ENCODE measurements around the gene MYD88. TPM values are rescaled to one million over a fixed set of nuclear protein-coding genes. Genes with fewer than 3 reads are reported as not detected.
"Not testable (repeated sequence)": the region's sequence is repeated elsewhere in the genome, so short reads cannot be mapped to it uniquely, and the experiment has no call there.

Gene MYD88
- total RNA-seq, 1 experiment from 2014 or later: 5.2 TPM

DNA sequence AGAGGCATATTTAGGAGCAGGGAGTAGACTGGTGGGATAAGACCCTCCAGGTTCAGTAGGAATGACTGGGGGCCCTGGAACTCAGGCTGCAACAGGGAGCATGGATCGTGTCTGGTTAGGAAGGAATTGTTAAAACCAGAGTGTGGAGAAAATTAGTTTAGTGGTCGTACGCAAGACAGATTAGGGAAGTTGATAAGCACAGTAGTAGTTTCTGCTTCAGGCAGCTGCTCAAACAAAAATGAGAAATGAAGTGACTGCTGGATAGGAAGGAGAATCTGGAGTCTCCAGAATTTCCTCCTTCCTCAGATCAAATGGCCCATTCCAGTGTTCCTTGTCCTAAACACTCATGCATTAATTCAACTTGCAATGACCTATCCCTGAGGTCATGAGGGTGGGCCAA is 11.2 kb downstream of the MYD88 start:
- H3K36me3 ChIP-seq: no peaks in the 10 kb centered on the region
- no peak for DNase-seq (ENCODE audit: low read depth in 1 of 2, low spot score in 2 of 2)
- no peak overlapping the region for H3K27ac ChIP-seq
- H3K9me3 ChIP-seq (replicated peaks): no peaks in the 10 kb centered on the region
- no peaks in the 10 kb centered on the region for H3K27me3 ChIP-seq (replicated peaks)
- H3K4me1 ChIP-seq (replicated peaks): no peaks in the 10 kb centered on the region
- H3K4me3 ChIP-seq: no peak overlapping the region

DNA sequence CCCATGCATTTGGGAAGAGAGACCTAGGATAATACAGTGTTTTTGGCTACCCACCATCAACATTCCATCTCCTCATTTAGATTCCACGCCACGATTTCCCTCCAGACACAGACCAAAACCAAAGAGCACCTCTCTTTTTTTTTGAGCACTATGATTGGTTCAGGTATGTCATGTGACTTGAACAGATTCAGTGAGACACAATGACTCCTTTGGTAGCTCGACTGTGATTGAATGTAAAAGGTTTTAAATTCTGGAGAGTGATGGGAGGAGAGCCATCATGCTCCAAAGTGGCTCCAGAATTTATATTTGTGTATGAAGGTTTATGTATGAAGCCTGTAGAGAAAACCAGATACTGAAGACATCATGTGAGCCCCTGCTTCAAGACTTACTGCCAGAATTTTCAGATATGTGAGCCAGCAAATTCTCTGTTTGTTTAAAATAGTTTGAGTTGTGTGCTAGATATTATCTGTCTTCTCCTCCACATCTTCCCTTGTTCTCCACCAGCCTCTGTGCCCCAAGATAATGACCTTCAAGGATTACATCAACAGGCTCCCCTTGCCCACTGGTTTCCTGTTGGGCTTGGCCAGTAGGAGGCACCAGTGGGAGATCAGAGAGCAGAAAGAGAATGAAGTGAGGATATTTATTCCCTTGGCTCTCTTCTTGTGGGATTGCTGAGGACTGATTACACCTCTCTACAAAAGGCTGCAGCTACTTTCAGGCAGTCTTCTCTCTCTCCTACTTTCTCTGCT is 12.5 kb downstream of the MYD88 start:
- no peak overlapping the region for H3K4me3 ChIP-seq
- no peak overlapping the region for H3K27ac ChIP-seq
- no peak for DNase-seq (ENCODE audit: low read depth in 1 of 2, low spot score in 2 of 2)
- no peaks in the 10 kb centered on the region for H3K27me3 ChIP-seq (replicated peaks)
- H3K9me3 ChIP-seq (replicated peaks): no peaks in the 10 kb centered on the region
- H3K4me1 ChIP-seq (replicated peaks): no peaks in the 10 kb centered on the region
- no peaks in the 10 kb centered on the region for H3K36me3 ChIP-seq

DNA sequence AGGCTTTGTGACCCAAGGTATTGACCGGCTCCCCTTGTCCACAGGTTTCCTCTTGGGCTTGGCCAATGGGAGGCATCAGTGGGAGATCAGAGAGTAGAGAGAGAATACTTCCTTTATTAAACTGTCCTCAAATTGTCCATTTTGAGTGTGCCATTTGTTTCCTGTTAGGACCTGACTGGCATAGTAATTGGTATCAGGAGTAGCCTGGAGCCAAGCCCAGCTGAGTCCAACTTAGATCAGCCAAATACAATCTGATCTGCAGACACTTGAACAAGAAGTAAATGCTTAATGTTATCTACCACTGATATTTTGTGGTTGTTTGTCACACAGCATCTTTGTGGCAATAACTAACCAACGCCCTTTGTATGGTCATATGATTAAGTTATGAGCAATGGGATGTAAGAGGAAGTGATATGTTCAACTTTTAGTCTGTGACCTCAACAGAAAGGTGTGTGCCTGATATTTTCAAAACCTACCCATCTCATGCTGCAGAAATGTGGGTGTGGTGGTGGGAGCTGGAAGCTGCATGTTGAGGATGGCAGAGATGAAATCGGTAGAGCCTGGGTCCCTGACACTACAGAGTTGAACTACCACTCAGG is 13.3 kb downstream of the MYD88 start:
- H3K9me3 ChIP-seq (replicated peaks): no peaks in the 10 kb centered on the region
- H3K4me3 ChIP-seq: no peak overlapping the region
- no peak for DNase-seq (ENCODE audit: low read depth in 1 of 2, low spot score in 2 of 2)
- no peaks in the 10 kb centered on the region for H3K36me3 ChIP-seq
- H3K4me1 ChIP-seq (replicated peaks): no peaks in the 10 kb centered on the region
- no peaks in the 10 kb centered on the region for H3K27me3 ChIP-seq (replicated peaks)
- H3K27ac ChIP-seq: no peak overlapping the region

DNA sequence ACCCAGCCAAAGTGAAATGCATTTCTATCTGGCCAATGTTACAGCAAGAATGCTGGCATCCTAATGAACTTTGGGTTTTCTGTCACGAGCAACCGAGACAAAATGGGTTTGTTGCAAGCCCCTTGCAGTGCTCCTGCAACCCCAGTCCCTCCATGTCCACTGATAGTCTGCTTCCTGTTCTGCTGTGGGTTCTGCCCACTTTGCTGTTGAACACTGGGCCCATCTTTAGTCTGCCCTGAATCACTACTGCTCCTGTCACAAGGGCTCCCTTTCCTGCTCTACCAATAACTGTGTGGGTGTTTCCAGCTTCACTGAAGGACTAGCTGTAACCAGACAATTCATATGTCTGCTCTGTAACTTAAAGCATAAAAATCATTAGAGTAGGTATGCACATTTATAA is 14.1 kb downstream of the MYD88 start:
- Histone ChIP-seq H3K27ac (no peak overlapping the region), H3K27me3 (replicated peaks) (no peaks in the 10 kb centered on the region), H3K4me3 (no peak overlapping the region), H3K9me3 (replicated peaks) (no peaks in the 10 kb centered on the region), H3K4me1 (replicated peaks) (no peaks in the 10 kb centered on the region), H3K36me3 (no peaks in the 10 kb centered on the region)
- no peak for DNase-seq (ENCODE audit: low read depth in 1 of 2, low spot score in 2 of 2)

DNA sequence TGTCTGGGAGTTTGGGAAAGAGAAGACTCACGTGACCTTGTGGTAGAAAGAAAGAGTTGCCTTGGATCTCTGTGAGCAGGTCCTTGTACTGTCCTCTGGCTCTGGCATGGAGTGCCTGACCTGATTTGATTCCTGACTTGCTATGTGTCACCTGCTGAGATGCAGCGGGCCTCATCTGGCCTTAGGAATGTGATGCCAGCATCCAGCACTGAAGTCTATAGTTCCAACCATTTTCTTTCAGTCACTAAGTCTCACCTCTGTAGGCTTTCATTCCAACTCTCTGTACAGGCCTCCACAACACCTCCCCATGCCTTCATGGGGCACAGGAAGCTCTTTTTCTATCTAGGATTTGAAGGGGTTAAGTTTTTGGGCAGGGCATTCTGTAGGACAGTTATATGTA is 14.8 kb downstream of the MYD88 start:
- Histone ChIP-seq H3K27ac (no peak overlapping the region), H3K9me3 (replicated peaks) (no peaks in the 10 kb centered on the region), H3K4me3 (no peak overlapping the region), H3K36me3 (no peaks in the 10 kb centered on the region), H3K27me3 (replicated peaks) (no peaks in the 10 kb centered on the region), H3K4me1 (replicated peaks) (no peaks in the 10 kb centered on the region)
- DNase-seq (ENCODE audit: low read depth in 1 of 2, low spot score in 2 of 2): no peak

DNA sequence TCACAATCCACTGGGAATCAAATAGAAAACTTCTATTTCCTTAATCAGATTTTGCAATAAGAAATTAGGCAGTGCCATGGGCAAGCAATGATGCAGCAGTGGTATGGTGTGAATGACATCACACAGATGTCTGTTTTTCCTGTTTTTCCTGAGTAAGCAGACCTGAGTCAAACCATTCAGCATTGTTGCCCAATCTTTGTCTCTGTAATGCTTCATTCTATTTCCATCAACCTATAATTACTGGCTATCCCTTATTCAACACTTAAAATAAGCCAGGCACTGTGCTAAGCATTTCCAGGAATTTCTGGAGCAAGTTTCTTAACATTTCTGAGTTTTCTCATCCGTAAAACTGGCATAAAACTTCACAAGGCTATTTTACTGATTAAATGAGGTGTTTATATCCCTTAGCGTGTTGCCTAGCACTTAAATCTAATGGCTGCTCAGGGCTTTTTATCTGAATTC is 15.6 kb downstream of the MYD88 start:
- no peaks in the 10 kb centered on the region for H3K36me3 ChIP-seq
- no peaks in the 10 kb centered on the region for H3K27me3 ChIP-seq (replicated peaks)
- no peak for DNase-seq (ENCODE audit: low read depth in 1 of 2, low spot score in 2 of 2)
- no peaks in the 10 kb centered on the region for H3K4me1 ChIP-seq (replicated peaks)
- no peak overlapping the region for H3K4me3 ChIP-seq
- no peak overlapping the region for H3K27ac ChIP-seq
- H3K9me3 ChIP-seq (replicated peaks): no peaks in the 10 kb centered on the region

DNA sequence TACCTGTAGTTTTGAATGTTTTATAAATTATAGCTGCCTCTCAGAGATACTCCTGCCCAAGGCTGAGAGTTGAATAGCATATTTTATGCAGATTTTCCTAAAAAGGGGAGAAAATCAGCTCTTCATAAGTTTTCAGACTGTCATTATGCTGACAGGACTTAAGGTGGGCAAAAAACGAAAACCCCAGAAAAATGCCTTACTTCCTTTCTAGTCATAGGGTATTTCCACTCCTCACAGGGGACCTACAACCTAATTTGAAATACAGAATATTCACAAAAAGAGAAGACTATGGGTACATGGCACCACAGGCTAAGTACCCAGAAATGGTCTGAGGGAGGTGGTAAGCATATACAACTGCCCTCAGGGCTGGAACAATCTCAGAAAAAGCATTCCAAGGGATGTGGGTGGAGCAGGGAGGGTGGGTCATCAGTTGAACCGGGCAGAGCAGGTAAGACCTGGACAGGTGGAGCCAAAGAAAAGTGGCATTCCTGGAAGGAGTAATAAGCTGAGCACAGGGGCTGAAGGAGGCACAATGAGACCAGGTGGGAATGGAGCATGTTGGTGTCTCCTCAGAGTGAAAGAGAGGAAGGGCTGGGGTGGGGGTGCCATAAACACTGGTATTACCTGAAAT is 16.3 kb downstream of the MYD88 start:
- Histone ChIP-seq H3K27ac (no peak overlapping the region), H3K4me1 (replicated peaks) (no peaks in the 10 kb centered on the region), H3K36me3 (no peaks in the 10 kb centered on the region), H3K27me3 (replicated peaks) (no peaks in the 10 kb centered on the region), H3K9me3 (replicated peaks) (no peaks in the 10 kb centered on the region), H3K4me3 (no peak overlapping the region)
- DNase-seq (ENCODE audit: low read depth in 1 of 2, low spot score in 2 of 2): no peak

DNA sequence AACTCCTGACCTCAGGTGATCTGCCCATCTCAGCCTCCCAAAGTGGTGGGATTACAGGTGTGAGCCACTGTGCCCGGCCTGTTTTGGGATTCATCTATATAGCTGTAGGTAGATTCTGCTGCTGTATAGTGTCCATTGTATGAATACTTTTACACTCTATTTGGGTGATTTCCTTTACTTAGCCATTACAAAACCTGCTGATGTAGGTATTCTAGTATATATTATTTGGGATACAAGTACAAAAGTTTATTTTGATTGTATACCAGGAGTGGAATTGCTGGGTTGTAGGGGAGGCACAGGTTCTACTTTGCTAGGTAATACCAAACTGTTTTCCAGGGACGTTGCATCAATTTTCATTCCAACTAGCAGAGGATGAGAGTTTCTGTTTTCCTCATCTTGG is 17.4 kb downstream of the MYD88 start:
- H3K36me3 ChIP-seq: no peaks in the 10 kb centered on the region
- DNase-seq (ENCODE audit: low read depth in 1 of 2, low spot score in 2 of 2): no peak
- no peak overlapping the region for H3K4me3 ChIP-seq
- no peaks in the 10 kb centered on the region for H3K9me3 ChIP-seq (replicated peaks)
- no peaks in the 10 kb centered on the region for H3K4me1 ChIP-seq (replicated peaks)
- H3K27ac ChIP-seq: no peak overlapping the region
- no peaks in the 10 kb centered on the region for H3K27me3 ChIP-seq (replicated peaks)

DNA sequence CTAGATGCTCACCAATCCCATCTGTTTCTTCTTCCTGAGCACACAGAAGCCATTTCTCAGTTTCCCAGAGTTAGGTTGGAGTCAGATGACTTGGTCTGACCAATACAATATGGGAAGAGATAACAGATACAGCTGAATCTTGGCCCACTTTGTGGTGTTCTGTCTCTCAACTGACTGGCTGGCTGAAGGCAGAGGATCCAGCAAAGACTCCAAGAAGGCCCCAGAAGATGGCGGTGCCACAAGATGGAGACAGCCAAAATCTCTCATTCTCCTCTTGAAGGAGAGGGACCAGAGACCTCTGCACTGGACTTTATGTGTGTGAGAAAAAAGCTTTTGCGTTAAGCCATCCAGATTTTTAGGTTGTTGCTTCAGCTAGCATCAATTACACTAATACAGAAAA is 18.7 kb downstream of the MYD88 start:
- no peak for DNase-seq (ENCODE audit: low read depth in 1 of 2, low spot score in 2 of 2)
- H3K27ac ChIP-seq: no peak overlapping the region
- H3K27me3 ChIP-seq (replicated peaks): no peaks in the 10 kb centered on the region
- no peaks in the 10 kb centered on the region for H3K9me3 ChIP-seq (replicated peaks)
- no peaks in the 10 kb centered on the region for H3K4me1 ChIP-seq (replicated peaks)
- no peaks in the 10 kb centered on the region for H3K36me3 ChIP-seq
- H3K4me3 ChIP-seq: no peak overlapping the region

DNA sequence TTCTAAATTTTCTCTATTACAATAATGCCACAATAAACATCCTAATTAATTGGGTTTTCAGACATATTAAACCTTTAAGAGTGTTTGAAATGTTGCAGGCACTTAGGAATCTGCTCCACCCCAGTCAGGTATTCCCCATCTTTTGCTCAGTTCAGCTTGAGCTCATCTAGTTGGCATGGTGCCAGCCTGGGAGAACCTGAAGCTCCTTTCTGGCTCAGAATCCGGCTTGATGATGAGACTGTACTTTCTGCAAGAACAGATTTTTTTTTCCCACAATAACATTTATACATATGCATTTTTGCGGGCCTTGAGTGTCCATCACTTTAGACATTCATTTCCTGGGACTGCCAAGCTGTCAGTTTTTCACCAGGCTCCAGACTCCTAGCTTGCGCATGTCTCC is 19.1 kb downstream of the MYD88 start:
- Histone ChIP-seq H3K9me3 (replicated peaks) (no peaks in the 10 kb centered on the region), H3K27me3 (replicated peaks) (no peaks in the 10 kb centered on the region), H3K27ac (no peak overlapping the region), H3K4me3 (no peak overlapping the region), H3K36me3 (no peaks in the 10 kb centered on the region), H3K4me1 (replicated peaks) (no peaks in the 10 kb centered on the region)
- DNase-seq (ENCODE audit: low read depth in 1 of 2, low spot score in 2 of 2): no peak

DNA sequence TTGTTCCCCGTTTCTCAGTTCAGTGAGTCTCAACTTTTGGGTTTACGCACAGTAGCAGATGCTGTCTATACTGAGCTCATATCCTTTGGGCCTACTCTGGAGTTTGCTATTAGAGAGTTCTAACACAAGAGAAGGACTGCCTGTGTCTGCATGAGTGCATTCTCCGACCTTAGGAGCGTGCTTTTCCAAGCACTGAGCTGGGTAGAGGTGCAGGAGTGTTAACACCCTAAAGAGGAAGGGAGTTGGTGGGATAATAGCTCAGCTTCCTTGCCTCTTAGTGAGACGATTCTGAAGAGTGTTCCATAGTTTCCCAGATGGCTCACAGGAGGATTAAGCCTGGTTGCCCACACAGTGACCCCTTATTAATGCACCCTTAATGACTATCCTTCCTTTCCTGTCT is 20.0 kb downstream of the MYD88 start:
- DNase-seq (ENCODE audit: low read depth in 1 of 2, low spot score in 2 of 2): no peak

DNA sequence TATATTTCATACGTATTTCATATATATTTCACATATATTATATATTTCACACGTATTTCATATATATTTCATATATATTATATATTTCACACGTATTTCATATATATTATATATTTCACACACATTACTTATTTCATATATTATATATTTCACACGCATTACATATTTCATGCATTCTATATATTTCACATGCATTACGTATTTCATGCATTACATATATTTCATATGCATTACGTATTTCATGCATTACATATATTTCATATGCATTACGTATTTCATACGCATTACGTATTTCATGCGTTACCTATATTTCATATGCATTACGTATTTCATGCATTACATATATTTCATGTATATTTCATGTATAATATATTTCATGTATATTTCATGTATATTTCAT is 22.2 kb downstream of the MYD88 start:
- H3K27me3 ChIP-seq (replicated peaks); H3K4me3 ChIP-seq; H3K36me3 ChIP-seq; H3K9me3 ChIP-seq (replicated peaks); DNase-seq (ENCODE audit: low read depth in 1 of 2, low spot score in 2 of 2); H3K27ac ChIP-seq; H3K4me1 ChIP-seq (replicated peaks): not testable (repeated sequence)

More for the DNA sequence above, 20.0 kb downstream of the MYD88 start:
- Histone ChIP-seq H3K27me3 (replicated peaks) (no peaks in the 10 kb centered on the region), H3K9me3 (replicated peaks) (no peaks in the 10 kb centered on the region), H3K27ac (no peak overlapping the region), H3K36me3 (no peaks in the 10 kb centered on the region), H3K4me1 (replicated peaks) (no peaks in the 10 kb centered on the region), H3K4me3 (no peak overlapping the region)

DNA sequence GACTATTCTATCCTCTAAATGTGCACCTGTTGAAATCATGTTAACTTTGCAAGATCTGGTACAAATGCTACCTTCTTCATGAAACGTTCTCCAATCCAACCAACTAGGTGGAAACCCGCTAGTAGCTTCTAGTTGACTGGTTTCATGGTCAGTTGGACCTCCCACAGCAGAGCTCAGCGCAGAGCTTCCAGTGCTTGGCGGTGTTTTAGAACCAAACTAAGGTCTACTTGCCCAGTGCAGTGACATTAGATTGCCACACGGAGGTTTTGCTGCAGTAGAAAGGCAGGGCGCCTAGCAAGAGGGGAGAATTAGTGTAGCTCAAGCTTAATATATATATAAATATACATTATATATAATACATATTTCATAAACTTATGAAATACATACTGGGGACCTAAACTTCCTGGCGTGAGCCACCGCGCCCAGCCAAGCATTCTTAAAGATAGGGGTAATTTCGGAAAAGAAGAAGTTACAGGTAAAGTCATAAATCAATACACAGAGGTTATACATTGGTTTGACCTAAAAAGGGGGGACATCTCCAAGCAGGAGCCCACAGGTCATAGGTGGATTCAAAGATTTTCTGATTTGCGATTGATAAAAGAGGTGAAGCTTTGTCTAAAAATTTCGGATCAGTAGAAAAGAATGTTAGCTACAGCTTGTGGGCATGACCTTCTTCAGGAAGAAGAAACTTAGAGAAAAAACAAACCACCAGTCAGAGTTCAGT is 24.8 kb downstream of the MYD88 start:
- Histone ChIP-seq H3K4me1 (replicated peaks) (peaks cover 21% of the 10 kb centered on the region; the same call in 1 of the 2 replicates), H3K36me3 (peaks cover 9% of the 10 kb centered on the region), H3K27ac (no peak overlapping the region), H3K9me3 (replicated peaks) (no peaks in the 10 kb centered on the region), H3K27me3 (replicated peaks) (no peaks in the 10 kb centered on the region), H3K4me3 (no peak overlapping the region)
- DNase-seq (ENCODE audit: low read depth in 1 of 2, low spot score in 2 of 2): no peak

Measured in SJSA1 (cell line).